Pancreas (tissue), 10 donors: Measurements from ENCODE around the gene RANBP2. TPM values are rescaled to one million over a fixed set of nuclear protein-coding genes. Genes with fewer than 3 reads are reported as not detected.
"Not testable (repeated sequence)": the region's sequence is repeated elsewhere in the genome, so short reads cannot be mapped to it uniquely, and the experiment has no call there.

Experiments used
- ATAC-seq, 4 donors: fragments of 200-7000 bp; cut with Tn5 transposase; one replicate each; pipeline versions ENCODE4 v1.8.0 to v1.9.1; 2020; ENCODE audit warnings: mild to moderate bottlenecking in 4 of 4, moderate library complexity in 4 of 4
- DNase-seq, 6 donors: peaks; one replicate each; pipeline ENCODE4 v3.0.0-alpha.2; 2020
- FAIRE-seq: peaks from 2 replicates; lab custom pipeline; 2012; peaks lifted over from hg19 to GRCh38; lab: Jason Lieb, UNC
- H3K27ac ChIP-seq, 4 donors: fragments of 200-600 bp; sonication (generic); 1 replicate in 3 of 4; 2 replicates in 1 of 4; pipeline versions ENCODE4 v1.5.0 to v1.8.0; 2020
- H3K27me3 ChIP-seq, 4 donors: fragments of 200-600 bp; one replicate each; pipeline ENCODE4 v1.8.0; 2021
- H3K36me3 ChIP-seq, 3 donors: fragments of 200-600 bp; sonication (generic) in 1 of 3; one replicate each; pipeline versions ENCODE4 v1.5.0 to v1.8.0; 2020 to 2021
- H3K4me1 ChIP-seq, 3 donors: fragments of 200-600 bp; one replicate each; pipeline ENCODE4 v1.8.0; 2021
- H3K4me3 ChIP-seq, 4 donors: fragments of 200-600 bp; sonication (generic) in 2 of 4; one replicate each; pipeline versions ENCODE4 v1.5.0 to v1.8.0; 2020 to 2021
- H3K9me3 ChIP-seq, 4 donors: fragments of 200-600 bp; one replicate each; pipeline ENCODE4 v1.8.0; 2021
- WGBS, 2 donors: extraction: QIAGEN DNeasy Blood & Tissue Kit; methylation state at CpG; one replicate each; pipeline ENCODE4 v1.1.7; 2013; 5-methylcytosine and 5-hydroxymethylcytosine counted together
- intact Hi-C, 3 donors: fragments of 100-400 bp; cut with DNase I; formaldehyde crosslinking; loops; one replicate each; pipeline versions ENCODE4 v1.11.1 to v1.14.2; 2022
- polyA plus RNA-seq, 2 donors: library from polyadenylated mRNA; stranded (reverse); fragments of 200-250 nt; gene quantifications; one replicate each; pipeline ENCODE4 v1.2.3, GENCODE V29; 2013
- total RNA-seq, 6 donors: library from RNA; stranded (reverse); fragmentation: NEBNext Ultra II Directional in 4 of 6; extraction: Animal tissue kit (Norgen Biotek cat#: 25700) in 4 of 6; gene quantifications; one replicate each; pipeline versions ENCODE4 v1.2.1 to v1.2.4, GENCODE V29; 2021 to 2023
- TF ChIP-seq, protein P1 (sequence below), 4 donors: fragments of 200-600 bp; sonication (generic) in 3 of 4; IDR thresholded peaks; one replicate each; pipeline versions ENCODE4 v1.5.0 to v1.8.0; 2021; ENCODE audit warnings: antibody characterized with exemption in 4 of 4
- donor health status: healthy with polysubstance abuse.
- donor health status: DM: no; HTN: no; CAD: no; lungs with moderate emphysema.
- donor health status: DM: no; HTN: no; CAD: no.
- donor health status: control.
- donor health status: control.
- donor health status: Bipolar disorder and iron deficiency.
- donor health status: DM: yes; HTN: yes; CAD: no.
- donor health status: DM: no; HTN: no; CAD: no.
- donor health status: DM: no; HTN: no; CAD: no.
- donor health status: DM: yes; HTN: yes; CAD: no.

RANBP2 gene
- 10 to 100 TPM; 37.8 to 53.5 (median 39.1) TPM for total RNA-seq
- polyA plus RNA-seq = 10 to 100 TPM in 1 of 2 donors, 1 to 10 TPM in 1; 8.4 to 13.7 TPM

DNA sequence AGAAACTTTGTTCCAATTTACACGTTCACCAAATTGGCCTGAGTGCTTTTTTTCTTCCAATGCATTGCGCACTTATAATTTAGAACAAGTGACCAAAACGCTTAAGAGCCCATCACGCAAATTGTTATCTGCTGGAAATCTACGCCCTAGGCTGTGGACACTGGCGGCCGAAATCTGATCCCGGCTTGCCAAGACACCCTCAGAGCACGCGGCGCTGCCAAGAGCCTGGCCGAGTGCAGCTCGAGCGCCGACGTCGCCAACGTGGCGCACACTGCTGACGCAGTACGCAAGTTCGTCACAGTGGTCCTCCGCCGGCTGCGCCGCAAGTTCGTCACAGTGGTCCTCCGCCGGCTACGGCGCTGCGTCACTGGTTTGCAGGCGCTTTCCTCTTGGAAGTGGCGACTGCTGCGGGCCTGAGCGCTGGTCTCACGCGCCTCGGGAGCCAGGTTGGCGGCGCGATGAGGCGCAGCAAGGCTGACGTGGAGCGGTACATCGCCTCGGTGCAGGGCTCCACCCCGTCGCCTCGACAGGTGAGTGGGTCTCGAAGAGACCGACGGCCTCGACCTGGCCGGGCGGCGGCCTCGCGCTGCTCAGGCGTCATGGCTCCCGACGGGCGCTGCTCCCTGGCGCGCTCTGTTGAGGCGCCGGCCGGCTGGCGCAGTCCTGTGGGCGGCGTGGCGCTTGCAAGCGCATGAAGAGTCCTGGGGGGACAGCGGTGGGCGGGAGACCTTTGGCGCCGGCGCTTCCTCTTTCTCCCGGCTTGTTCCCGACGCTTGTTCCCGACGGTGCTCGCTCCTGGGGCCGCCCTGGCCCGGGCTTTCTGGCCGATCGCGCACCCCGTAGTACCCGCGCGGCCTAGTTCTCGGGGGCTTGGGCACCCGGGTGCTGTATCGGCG lies at the start of gene RANBP2:
TSS of gene RANBP2 (plus strand) at position 334 of the 896 bp plus-strand sequence. CDS start at position 459, 125 bp downstream.
- no peak for FAIRE-seq
- H3K4me1 ChIP-seq = peaks cover 0 to 9% (median 3%) of the 10 kb centered on the region in 3 donors
- ATAC-seq = peak; percentile 97 to 99 (median 99)
- intact Hi-C loops = no loop called here
- peak within 1 kb of the TSS; percentile 73 to 83 (median 80) for H3K4me3 ChIP-seq
- no peaks in the 10 kb centered on the region for H3K36me3 ChIP-seq
- no peaks in the 10 kb centered on the region for H3K27me3 ChIP-seq
- TF ChIP-seq, protein P1, sequence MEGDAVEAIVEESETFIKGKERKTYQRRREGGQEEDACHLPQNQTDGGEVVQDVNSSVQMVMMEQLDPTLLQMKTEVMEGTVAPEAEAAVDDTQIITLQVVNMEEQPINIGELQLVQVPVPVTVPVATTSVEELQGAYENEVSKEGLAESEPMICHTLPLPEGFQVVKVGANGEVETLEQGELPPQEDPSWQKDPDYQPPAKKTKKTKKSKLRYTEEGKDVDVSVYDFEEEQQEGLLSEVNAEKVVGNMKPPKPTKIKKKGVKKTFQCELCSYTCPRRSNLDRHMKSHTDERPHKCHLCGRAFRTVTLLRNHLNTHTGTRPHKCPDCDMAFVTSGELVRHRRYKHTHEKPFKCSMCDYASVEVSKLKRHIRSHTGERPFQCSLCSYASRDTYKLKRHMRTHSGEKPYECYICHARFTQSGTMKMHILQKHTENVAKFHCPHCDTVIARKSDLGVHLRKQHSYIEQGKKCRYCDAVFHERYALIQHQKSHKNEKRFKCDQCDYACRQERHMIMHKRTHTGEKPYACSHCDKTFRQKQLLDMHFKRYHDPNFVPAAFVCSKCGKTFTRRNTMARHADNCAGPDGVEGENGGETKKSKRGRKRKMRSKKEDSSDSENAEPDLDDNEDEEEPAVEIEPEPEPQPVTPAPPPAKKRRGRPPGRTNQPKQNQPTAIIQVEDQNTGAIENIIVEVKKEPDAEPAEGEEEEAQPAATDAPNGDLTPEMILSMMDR (IDR thresholded peaks at IDR 0.05) = no peak
- no peaks in the 10 kb centered on the region for H3K9me3 ChIP-seq
- H3K27ac ChIP-seq = peak within 1 kb of the TSS; percentile 94 to 97 (median 97)
- WGBS, 2 donors = 0% methylated on average over 66 to 97 of the region's 97 CpGs
- peak; percentile 92 to 97 (median 94) for DNase-seq

DNA sequence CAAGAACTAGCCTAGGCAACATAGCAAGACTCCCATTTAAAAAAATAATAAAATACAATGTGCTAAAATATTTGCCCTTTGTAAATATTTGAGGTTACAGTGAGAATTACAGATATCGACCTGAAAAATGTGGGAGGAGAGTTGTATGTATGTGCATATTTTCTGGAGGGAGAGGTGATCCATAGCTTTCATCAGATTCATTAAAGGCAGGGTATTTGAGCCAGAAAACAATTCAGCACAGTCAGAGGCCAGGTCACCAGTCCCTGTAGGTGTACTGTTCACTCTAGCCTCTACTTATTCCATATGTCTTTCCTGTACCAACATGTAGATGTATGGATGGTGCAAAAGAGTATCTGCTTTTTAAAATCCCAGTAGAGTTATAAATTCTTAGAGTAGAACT lies 49.0 kb upstream of the RANBP2 start:
- H3K36me3 ChIP-seq, FAIRE-seq, H3K4me3 ChIP-seq, H3K27me3 ChIP-seq, intact Hi-C loops, DNase-seq, H3K4me1 ChIP-seq, H3K9me3 ChIP-seq, H3K27ac ChIP-seq, ATAC-seq: not testable (repeated sequence)
- 22 to 36% methylated on average over 1 of the region's 1 CpG for WGBS, 2 donors

DNA sequence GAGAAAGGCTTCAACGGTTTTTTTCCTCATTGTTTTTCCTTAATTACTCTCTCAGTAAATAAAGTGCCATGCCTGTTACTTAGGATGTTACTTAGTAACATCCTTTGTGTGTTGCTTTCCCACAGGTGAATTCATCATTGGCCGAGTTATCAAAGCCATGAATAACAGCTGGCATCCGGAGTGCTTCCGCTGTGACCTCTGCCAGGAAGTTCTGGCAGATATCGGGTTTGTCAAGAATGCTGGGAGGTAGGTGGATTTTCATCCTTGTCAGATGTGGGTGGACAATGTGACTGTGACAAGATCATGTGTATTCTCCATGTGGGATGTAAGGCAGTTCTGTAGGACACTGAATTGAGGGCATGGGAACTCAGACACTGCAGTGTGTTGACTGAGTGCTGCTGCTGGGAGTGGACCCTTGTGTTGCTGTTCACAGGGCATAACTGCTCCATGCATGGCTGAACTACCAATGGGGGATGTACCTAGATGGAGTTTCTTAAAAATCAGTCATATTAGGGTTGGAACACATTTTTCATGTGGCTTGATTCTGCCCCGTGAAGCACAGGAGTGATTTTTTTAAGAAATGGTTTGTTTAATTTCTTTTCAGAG lies 47.0 kb upstream of the RANBP2 start:
- WGBS, 2 donors = 64% methylated on average over 1 of the region's 6 CpGs; no CpG with 5 or more reads in 1 of the 2 donors
- H3K36me3 ChIP-seq, DNase-seq, FAIRE-seq, H3K27me3 ChIP-seq, H3K9me3 ChIP-seq, H3K27ac ChIP-seq, intact Hi-C loops, H3K4me3 ChIP-seq: not testable (repeated sequence)
- peaks cover 0 to 11% (median 0%) of the 10 kb centered on the region in 3 donors for H3K4me1 ChIP-seq
- peak in 3 of 4 donors; percentile 56 to 76 (median 73) for ATAC-seq

DNA sequence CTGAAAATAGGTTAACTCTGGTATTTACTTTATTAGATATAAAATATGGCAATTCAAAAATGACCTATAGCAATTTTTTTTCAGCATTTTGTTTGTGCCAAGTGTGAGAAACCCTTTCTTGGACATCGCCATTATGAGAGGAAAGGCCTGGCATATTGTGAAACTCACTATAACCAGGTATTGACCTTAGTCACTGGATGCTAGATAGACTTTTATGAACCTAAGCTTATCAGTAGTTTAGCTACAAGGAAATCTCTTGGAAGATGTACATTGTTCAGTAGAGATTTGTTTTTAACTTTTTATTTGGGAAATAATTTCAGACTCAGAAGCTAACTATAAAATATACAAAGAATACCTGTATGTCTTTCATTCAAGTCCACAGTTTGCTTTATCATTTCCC lies 42.8 kb upstream of the RANBP2 start:
- H3K27me3 ChIP-seq, intact Hi-C loops, DNase-seq, H3K9me3 ChIP-seq, H3K27ac ChIP-seq, FAIRE-seq, ATAC-seq, H3K36me3 ChIP-seq, H3K4me3 ChIP-seq: not testable (repeated sequence)
- H3K4me1 ChIP-seq = peaks cover 0 to 37% (median 0%) of the 10 kb centered on the region in 3 donors
- 100% methylated on average over 1 of the region's 1 CpG; no CpG with 5 or more reads in 1 of the 2 donors for WGBS, 2 donors

DNA sequence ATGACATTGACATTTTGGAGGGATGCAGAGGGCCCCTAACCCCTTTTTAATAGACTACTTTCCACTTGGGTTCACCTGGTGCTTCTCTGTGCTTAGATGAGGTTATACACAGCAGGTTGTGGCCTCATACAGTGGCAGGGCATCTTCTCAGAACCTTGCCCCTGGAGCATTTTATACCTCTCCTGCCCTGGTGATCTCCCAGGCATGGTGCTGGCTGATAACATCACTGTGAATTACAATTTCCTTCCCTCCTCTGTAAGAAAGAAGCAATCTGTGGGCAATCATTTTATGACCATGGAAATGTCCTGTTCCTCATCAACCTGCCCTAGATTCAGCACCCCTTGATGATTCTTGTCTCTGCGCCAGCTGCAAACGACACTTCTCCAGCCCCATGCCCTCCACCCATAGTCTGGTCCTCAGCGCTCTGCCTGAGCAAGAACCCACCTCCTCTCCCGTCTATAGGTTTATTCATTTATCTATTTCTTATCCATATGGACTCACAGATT lies 42.0 kb upstream of the RANBP2 start:
- Histone ChIP-seq H3K4me1 (peaks cover 0 to 39% (median 0%) of the 10 kb centered on the region in 3 donors), H3K27ac (peak overlapping the region in 2 of 4 donors; percentile 72 to 86)
- ATAC-seq, H3K27me3 ChIP-seq, intact Hi-C loops, DNase-seq, H3K4me3 ChIP-seq, H3K9me3 ChIP-seq, H3K36me3 ChIP-seq, FAIRE-seq: not testable (repeated sequence)
- 72 to 75% methylated on average over 4 of the region's 4 CpGs for WGBS, 2 donors

DNA sequence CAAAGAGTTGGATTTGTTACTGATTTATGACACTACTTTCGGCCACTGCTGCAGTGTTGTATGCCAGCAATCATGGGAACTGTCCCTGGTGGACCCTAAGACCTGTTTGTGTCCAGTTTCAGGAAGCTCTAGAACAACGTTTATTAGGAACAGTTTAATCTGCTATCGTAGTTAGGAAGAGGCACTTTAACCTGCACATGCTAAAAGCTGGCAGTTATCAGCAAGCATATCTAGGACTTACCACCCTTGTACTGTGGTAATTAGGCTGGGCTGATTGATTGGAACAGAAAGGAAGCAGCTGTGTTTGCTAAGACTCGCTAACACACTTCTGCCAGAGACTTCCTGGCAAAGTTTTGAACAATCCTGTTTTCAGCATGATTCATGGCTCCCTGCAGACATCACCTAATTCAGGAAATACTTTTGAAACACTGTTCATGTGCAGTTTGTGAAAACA lies 41.1 kb upstream of the RANBP2 start:
- H3K4me3 ChIP-seq, intact Hi-C loops, H3K9me3 ChIP-seq, H3K27me3 ChIP-seq, H3K36me3 ChIP-seq: not testable (repeated sequence)
- FAIRE-seq = peak; percentile 77
- peak; percentile 90 to 94 (median 94) for ATAC-seq
- peak in 3 of 6 donors; percentile 40 to 47 (median 42) for DNase-seq
- H3K4me1 ChIP-seq = peaks cover 0 to 43% (median 0%) of the 10 kb centered on the region in 3 donors
- 0 to 4% methylated on average over 4 of the region's 4 CpGs for WGBS, 2 donors
- peak overlapping the region in 3 of 4 donors; percentile 22 to 86 (median 72) for H3K27ac ChIP-seq

DNA sequence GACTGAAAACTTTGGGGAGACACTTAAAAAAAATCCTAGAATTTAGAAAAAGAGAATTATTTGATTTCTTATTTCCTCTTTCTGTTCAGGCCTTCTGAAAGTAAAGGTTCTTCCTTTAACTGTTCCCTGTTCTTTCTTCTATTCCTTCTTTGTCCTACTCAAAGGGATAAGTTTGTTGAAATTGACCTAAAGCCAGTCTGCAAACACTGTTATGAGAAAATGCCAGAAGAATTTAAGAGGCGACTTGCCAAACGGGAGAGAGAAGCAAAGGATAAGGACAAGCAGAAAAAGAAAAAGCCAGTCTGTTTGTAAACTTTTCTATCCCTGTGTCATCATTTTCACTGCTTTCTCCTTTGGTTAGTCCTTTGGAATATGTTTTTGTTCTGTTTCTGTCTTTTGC lies 38.5 kb upstream of the RANBP2 start:
- peak overlapping the region in 1 of 4 donors; percentile 86 for H3K27ac ChIP-seq
- FAIRE-seq (peak; percentile 79), ATAC-seq (peak; percentile 32 to 55 (median 49))
- H3K27me3 ChIP-seq, H3K36me3 ChIP-seq, H3K9me3 ChIP-seq, H3K4me3 ChIP-seq, intact Hi-C loops, DNase-seq: not testable (repeated sequence)
- WGBS, 2 donors = no CpG with 5 or more reads among the region's 2 CpGs
- H3K4me1 ChIP-seq = peaks cover 0 to 43% (median 0%) of the 10 kb centered on the region in 3 donors

DNA sequence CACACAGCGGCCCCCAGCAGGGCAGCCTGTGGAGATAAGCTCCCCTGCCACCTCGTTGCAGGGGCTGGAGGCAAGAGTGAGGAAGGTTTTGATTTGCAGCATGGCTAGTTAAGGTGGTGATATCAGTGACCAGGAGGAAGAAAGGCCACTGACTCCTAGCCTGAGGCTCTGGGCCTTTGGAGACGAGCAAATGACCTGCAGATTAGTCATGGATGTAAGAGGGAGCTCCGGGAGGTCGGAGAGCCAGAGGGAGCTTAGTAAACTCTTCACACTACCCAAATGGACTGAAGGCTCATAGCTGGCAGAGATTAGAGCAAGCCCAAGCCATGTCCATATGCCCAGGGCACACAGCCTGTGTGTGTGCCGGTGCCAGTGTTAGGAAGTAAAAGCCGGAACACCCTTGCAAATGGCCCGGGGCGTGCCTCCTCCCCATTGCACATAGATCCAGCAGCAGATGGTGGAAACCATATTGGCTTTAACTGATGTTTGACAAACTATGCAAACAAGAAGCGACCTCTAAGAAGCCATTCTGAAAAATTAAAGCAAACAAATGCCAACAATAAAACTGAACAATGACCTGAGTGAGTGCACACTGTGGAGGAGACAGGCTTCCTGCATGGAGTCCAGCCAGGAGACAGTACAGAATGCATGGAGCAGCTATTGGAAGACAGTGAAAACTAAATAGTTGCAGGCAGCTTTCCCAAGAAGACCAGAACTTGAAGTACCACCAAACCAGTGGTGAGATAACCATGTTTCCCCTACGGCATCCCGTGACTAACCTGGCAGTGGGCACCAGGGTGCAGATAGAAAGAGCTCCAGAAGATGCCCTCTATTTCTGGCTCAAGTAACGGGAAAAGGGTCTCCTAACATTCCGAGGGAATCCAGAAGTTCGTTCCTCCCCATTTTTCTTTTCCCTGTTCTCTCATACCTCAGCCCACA lies 30.2 kb upstream of the RANBP2 start:
- H3K27me3 ChIP-seq, intact Hi-C loops, H3K36me3 ChIP-seq, H3K4me3 ChIP-seq, DNase-seq, H3K9me3 ChIP-seq, H3K27ac ChIP-seq, H3K4me1 ChIP-seq, FAIRE-seq: not testable (repeated sequence)
- peak in 3 of 4 donors; percentile 23 to 68 (median 67) for ATAC-seq
- 64 to 81% methylated on average over 5 to 7 of the region's 15 CpGs for WGBS, 2 donors

DNA sequence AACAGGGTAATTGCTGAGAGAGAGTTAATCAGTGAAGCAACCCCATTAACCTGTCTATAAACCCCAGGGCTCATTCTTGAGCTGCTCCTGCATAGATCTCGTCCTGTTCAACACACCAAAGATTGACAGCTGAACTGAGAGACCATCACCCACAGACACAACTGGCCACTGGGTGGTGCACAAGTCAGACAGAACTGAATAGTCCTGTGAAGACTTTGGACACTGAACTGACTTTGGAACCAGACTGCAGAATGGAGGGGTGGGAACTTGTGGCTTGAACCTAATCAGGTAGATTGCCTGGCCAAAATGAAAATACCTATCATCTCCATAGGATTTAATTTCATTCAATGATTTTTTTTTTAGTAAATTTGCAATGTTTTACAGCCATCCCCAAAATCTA lies 29.3 kb upstream of the RANBP2 start:
- H3K9me3 ChIP-seq, H3K4me3 ChIP-seq, FAIRE-seq, H3K4me1 ChIP-seq, DNase-seq, H3K27me3 ChIP-seq, H3K36me3 ChIP-seq, H3K27ac ChIP-seq, intact Hi-C loops: not testable (repeated sequence)
- no CpG with 5 or more reads among the region's 1 CpG for WGBS, 2 donors
- peak; percentile 73 to 95 (median 88) for ATAC-seq
